ENCODE measurements around the gene GON4L.

DNA sequence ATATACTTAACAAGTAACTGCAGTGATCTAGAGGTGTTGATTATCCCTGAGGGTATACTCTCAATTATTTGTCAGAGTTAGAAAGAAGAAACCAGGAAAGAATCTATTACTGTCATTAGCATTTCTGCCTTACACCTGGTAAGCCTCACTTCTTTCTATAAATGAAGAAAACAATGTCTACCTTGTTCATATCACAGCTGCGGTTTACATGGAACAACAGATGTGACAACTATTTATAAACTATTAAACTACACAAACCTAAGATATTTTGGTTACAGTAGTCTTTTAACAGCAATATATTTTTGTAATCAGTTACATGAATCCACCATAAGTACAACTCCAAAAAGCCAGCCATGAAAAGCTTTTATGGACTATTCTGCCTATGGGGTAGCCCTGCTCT lies 40.7 kb downstream of the GON4L start:
- TF ChIP-seq, protein P1, sequence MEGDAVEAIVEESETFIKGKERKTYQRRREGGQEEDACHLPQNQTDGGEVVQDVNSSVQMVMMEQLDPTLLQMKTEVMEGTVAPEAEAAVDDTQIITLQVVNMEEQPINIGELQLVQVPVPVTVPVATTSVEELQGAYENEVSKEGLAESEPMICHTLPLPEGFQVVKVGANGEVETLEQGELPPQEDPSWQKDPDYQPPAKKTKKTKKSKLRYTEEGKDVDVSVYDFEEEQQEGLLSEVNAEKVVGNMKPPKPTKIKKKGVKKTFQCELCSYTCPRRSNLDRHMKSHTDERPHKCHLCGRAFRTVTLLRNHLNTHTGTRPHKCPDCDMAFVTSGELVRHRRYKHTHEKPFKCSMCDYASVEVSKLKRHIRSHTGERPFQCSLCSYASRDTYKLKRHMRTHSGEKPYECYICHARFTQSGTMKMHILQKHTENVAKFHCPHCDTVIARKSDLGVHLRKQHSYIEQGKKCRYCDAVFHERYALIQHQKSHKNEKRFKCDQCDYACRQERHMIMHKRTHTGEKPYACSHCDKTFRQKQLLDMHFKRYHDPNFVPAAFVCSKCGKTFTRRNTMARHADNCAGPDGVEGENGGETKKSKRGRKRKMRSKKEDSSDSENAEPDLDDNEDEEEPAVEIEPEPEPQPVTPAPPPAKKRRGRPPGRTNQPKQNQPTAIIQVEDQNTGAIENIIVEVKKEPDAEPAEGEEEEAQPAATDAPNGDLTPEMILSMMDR (IDR thresholded peaks at IDR 0.05), result no peak
- no peak for TF ChIP-seq POLR2A (IDR thresholded peaks at IDR 0.05)

Measured in esophagus squamous epithelium (tissue), 4 donors.